HFF-Myc (cell line): ENCODE data around the gene DUSP10.

Source experiments
- DNase-seq: peaks from one replicate; pipeline ENCODE4 v3.0.0-alpha.2; 2011; ENCODE audit warnings: low read depth; ENCODE audit errors: extremely low read depth
- H3K4me3 ChIP-seq: replicated peaks from 2 replicates; pipeline ENCODE4 v1.5.1; 2011; ENCODE audit warnings: low read depth, mild to moderate bottlenecking, control low read depth, low read length
- TF ChIP-seq, protein P1 (sequence below): IDR thresholded peaks from 2 replicates; pipeline ENCODE4 v1.5.1; 2012; ENCODE audit warnings: mild to moderate bottlenecking, low read depth, low read length, control low read depth; ENCODE audit errors: missing control alignments

Gene DUSP10

DNA sequence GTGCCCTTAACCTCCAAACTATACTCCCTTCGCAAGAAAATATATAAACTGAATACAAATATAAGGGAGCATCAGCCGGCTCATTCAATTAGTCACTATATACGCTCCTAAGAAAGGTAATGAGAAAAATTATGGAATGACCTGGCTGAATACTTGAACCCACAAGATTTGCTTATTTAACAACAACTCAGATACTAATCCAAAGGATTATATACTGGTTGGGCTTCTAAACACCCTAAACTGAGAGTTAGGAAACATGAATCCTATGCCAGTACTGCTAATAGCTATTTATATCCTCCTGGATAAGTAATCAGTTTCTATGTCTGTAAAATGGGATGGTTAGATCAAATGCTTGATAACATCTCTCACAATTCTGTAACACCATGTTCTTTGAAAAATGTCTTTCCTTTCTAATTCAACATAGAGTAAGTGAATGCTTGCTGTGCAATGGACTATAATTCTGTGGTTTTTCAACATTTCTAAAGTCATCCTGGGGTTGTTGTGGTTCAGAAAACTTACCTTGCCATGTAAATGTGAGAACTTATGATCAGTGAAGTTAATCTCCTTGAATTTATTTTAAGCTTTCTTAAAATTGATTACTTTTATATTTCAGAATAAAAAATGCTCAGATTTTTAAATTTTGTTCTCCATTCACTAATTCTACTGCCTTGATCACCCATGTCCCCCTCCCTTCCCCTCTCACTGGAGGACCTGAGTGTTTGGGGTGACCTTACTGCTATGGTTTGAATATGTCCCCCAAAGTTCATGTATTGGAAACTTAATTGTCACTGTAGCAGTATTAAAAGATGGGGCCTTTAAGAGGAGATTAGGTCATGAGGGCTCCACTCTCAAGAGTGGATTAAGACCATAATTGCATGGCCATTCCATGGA, 14.5 kb downstream of the DUSP10 start:
- TF ChIP-seq, protein P1, sequence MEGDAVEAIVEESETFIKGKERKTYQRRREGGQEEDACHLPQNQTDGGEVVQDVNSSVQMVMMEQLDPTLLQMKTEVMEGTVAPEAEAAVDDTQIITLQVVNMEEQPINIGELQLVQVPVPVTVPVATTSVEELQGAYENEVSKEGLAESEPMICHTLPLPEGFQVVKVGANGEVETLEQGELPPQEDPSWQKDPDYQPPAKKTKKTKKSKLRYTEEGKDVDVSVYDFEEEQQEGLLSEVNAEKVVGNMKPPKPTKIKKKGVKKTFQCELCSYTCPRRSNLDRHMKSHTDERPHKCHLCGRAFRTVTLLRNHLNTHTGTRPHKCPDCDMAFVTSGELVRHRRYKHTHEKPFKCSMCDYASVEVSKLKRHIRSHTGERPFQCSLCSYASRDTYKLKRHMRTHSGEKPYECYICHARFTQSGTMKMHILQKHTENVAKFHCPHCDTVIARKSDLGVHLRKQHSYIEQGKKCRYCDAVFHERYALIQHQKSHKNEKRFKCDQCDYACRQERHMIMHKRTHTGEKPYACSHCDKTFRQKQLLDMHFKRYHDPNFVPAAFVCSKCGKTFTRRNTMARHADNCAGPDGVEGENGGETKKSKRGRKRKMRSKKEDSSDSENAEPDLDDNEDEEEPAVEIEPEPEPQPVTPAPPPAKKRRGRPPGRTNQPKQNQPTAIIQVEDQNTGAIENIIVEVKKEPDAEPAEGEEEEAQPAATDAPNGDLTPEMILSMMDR = no peak
- no peak overlapping the region for H3K4me3 ChIP-seq
- no peak for DNase-seq

DNA sequence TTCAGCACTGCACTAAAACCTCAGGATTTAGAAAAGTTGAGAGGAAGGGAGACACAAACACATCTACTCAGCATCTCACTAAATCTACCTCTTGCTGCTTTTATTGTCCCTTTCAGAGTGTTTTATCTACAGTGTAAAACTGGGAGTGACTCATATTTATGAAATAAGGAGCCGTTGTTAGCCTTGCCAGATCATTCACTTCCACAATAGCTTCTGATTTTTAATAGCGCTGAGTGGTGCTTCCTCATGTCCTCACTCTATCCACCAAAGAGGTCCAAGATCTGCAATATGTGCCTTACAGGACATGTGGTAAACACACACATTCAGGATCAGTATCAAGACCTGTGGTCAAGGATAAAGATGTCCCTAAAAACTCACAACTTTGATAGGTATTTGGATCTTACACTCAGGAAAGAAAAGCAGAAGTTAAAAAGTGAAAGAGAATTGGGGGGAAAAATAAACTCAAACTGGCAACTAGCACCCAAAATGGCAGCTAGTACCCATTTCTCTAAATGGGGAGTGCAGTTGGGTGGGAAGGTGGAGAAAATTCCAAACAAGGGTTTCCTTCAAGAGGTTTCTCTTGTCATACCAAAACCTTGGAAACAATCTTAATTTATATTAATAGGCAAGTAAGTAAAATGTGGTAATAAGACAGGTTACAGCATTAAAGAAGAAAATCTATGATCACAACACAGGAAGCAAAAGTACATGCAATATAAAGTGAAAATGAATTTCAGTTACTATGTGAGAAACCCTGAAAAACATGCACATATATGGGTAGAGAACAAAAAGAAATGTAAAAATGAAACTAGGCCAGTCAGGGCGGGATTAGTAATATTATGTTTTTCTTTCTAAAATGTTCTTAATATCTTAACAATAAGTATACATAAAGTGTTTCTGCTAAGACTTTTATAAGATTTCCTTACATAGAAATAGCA, 15.9 kb downstream of the DUSP10 start:
- no peak overlapping the region for H3K4me3 ChIP-seq
- TF ChIP-seq, protein P1 = no peak
- no peak for DNase-seq

DNA sequence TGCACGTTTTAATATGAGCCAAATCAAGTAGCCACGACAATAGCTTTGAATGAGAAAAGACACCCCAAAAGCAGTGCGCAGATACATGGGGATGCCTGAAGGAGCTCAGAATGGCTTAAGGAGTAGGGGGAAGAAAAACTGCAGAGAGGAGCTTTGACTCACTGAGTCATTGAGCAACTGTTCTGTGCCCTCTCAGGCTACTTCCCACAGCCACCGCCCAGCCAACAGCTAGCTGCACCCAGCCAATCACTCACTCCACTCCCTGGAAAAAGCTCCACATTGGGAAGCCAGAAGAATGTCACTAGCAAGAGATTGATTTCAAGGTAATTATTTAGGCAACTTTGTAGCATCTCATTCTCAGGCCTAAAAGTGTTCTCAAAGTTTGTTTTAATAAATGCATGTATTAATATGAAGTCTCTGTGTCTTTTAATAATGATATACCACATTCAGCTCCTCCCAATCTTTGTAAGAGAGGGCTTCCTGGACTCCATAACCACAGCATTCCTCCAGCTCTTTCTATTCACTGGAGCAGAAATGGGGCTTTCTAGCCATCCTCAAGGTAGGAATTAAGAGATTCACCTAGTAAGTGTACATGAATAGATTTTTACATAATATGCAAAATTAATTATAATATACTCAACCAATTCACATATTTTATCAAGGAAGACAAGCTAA, 16.8 kb downstream of the DUSP10 start:
- no peak overlapping the region for H3K4me3 ChIP-seq
- no peak for DNase-seq
- TF ChIP-seq, protein P1 = no peak

DNA sequence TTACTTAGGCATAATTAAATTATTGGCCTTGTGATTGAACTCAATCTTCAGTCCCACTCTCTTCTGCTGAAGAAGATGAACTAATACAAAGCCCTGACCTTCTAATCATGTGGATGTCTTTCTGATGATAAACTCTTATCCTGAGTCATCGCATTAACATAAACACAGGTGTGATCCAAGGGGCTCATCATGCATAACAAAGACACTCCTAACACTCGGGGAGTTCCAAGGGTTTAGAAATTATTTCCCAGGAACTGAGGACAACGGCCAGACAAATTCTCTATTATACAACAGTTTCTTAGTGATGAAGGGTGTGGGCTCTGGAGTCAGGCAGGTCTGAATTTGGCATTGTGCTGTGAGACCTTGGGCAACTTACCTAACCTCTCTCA, 18.0 kb downstream of the DUSP10 start:
- no peak for DNase-seq
- TF ChIP-seq, protein P1 = no peak

DNA sequence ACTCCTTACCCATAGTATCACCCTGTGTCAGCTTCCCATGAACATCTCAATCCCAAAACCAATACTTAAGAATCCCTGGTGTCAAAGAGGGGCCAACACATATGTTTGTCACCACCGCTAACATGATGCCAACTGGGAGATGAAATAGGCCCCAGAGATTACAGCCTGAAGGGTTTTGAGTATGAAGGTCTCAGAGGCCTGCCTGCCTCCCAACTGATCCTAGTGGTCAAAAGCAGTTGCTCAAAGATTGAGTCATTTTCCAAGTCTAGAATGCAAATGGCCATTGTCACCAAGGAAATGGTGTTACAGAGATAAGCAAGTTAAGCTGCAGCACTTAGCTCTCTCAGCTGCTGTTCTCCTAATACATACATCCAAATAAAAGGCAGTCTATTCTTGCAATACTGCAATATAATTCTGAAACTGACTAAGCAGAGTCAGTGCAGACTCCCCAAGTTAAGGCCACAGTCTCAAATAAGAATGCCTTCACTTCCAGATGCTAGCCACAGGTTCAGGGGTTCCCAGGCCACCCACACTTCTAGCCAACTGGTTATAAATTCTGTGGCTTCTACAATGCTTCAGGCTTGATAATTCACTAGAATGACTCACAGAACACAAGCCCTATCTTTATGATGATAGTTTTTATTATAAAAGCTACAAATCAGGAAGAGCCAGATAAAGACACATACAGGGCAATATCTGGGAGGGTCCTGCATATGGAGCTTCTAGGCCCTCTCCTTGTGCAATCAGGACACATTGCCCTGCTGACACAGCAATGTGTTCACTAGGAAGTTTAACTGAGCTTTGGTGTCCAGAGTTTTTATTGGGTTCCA, 18.7 kb downstream of the DUSP10 start:
- H3K4me3 ChIP-seq = no peak overlapping the region
- no peak for DNase-seq
- TF ChIP-seq, protein P1 = no peak

More for the DNA sequence above, 18.0 kb downstream of the DUSP10 start:
- H3K4me3 ChIP-seq = no peak overlapping the region
